Measurements from ENCODE around the gene POU5F2. TPM values are rescaled to one million over a fixed set of nuclear protein-coding genes. Genes with fewer than 3 reads are reported as not detected.

POU5F2 gene
- total and polyA plus RNA-seq, 2 of the 4 experiments (the other 2 are of a cell fraction), result 0.02 to 1.1 TPM

- no TSS peak for BruUV-seq (replicated peaks)
- dilution Hi-C loops (cut with HindIII; ENCODE audit: low sequenced_read_pairs, unreplicated experiment), result no loop called here
- intact Hi-C loops (cut with micrococcal nuclease), result loop anchor here (5.0 kb wide), 1 partner anchor 101 kb away; no protein-coding TSS in a partner anchor
Observed at GRCh38 chr5:93723005-93723404, 18.4 kb downstream of the POU5F2 start.

More at GRCh38 chr5:93723005-93723404, 18.4 kb downstream of the POU5F2 start:
- H3K4me3 ChIP-seq (ENCODE audit: insufficient read depth, low read depth, low read length), result no peak overlapping the region
- TF ChIP-seq MAFK (IDR thresholded peaks at IDR 0.05; ENCODE audit: low read depth, low read length) (no peak), NFE2L2 (IDR thresholded peaks at IDR 0.05; ENCODE audit: low read depth, low read length) (no peak), SMC3 (IDR thresholded peaks at IDR 0.05; ENCODE audit: low read depth, low read length) (no peak)
- ChIA-PET CTCF (interaction anchor here (0.6 to 1.5 kb wide), 2 partner anchors 9 to 1492 kb away, joined by 3 read pairs; no protein-coding TSS in a partner anchor), POLR2A (ENCODE audit: unreplicated experiment) (interaction anchor here (0.6 kb wide), 1 partner anchor 487 kb away, joined by 3 read pairs; no protein-coding TSS in a partner anchor)
- no peak overlapping the region for H2AK5ac ChIP-seq (ENCODE audit: low read depth, low read length)
- H4K5ac ChIP-seq (ENCODE audit: low read depth, low read length), result no peak overlapping the region
- H2AK9ac ChIP-seq (replicated peaks; ENCODE audit: low read depth, low read length, poor library complexity), result no peak overlapping the region
- no peak overlapping the region for H4K91ac ChIP-seq (ENCODE audit: insufficient read depth, low read depth, low read length)
- no peak overlapping the region for H3K18ac ChIP-seq (ENCODE audit: low read depth, low read length)
- ATAC-seq (ENCODE audit: low read depth) (no peak), DNase-seq (peak; percentile 46)
- H2BK15ac ChIP-seq (ENCODE audit: low read depth, low read length), result no peak overlapping the region
- no peak overlapping the region for H3K56ac ChIP-seq (ENCODE audit: extremely low read depth, insufficient read depth, low read length)
- no peak overlapping the region for H3K23ac ChIP-seq (ENCODE audit: low read depth, low read length)
- H3K4me2 ChIP-seq (ENCODE audit: low read depth, low read length), result no peak overlapping the region
- H3K9ac ChIP-seq (ENCODE audit: low read depth, low read length), result no peak overlapping the region
- no peaks in the 10 kb centered on the region for H3K79me1 ChIP-seq (ENCODE audit: low read depth in 1 of 2, low read length in 2 of 2)
- no peak overlapping the region for H3K27ac ChIP-seq (ENCODE audit: insufficient read depth, low read length)
- no peaks in the 10 kb centered on the region for H4K20me1 ChIP-seq (ENCODE audit: insufficient read depth, low read length)
- no peaks in the 10 kb centered on the region for H3K9me3 ChIP-seq (ENCODE audit: control insufficient read depth, insufficient read depth, low read length)
- no peak overlapping the region for H2AFZ ChIP-seq (replicated peaks; ENCODE audit: low read length, poor library complexity)
- H3K4ac ChIP-seq (ENCODE audit: low read depth, low read length), result no peak overlapping the region
- no peak overlapping the region for H2BK5ac ChIP-seq (ENCODE audit: low read depth, low read length, poor library complexity, severe bottlenecking)
- H3K4me1 ChIP-seq (ENCODE audit: control insufficient read depth, insufficient read depth, low read length), result peaks cover 2% of the 10 kb centered on the region
- H3K14ac ChIP-seq (replicated peaks; ENCODE audit: low read depth, low read length), result no peak overlapping the region
- no peaks in the 10 kb centered on the region for H3K27me3 ChIP-seq (ENCODE audit: control insufficient read depth, insufficient read depth, low read length)
- in situ Hi-C loops (cut with MboI; ENCODE audit: low sequenced_read_pairs), result no loop called here
- no peaks in the 10 kb centered on the region for H3K36me3 ChIP-seq (ENCODE audit: control insufficient read depth, insufficient read depth, low read length)
- H2BK20ac ChIP-seq (ENCODE audit: low read depth, low read length), result no peak overlapping the region
- no peak overlapping the region for H4K8ac ChIP-seq (ENCODE audit: low read depth in 2 of 2, low read length in 2 of 2)
- H2BK120ac ChIP-seq (ENCODE audit: low read depth, low read length), result no peak overlapping the region
- no peaks in the 10 kb centered on the region for H3K9me1 ChIP-seq (ENCODE audit: insufficient read depth, low read length)

Measured in IMR-90 (cell line).